Muscle layer of colon (tissue), 2 donors: ENCODE measurements around the gene EXT2.

Source experiments
- H3K27ac ChIP-seq: one replicate; pipeline ENCODE4 v1.7.0; 2013; ENCODE audit warnings: low read depth, mild to moderate bottlenecking, low read length, moderate library complexity
- H3K27me3 ChIP-seq, 2 donors: one replicate each; pipeline ENCODE4 v1.7.0; 2013; ENCODE audit warnings: low read length in 2 of 2, mild to moderate bottlenecking in 2 of 2; ENCODE audit not compliant: insufficient read depth in 2 of 2, control insufficient read depth in 1 of 2
- H3K36me3 ChIP-seq: one replicate; pipeline ENCODE4 v1.7.0; 2013; ENCODE audit warnings: mild to moderate bottlenecking, low read length; ENCODE audit not compliant: insufficient read depth
- H3K4me1 ChIP-seq: one replicate; pipeline ENCODE4 v1.7.0; 2013; ENCODE audit warnings: mild to moderate bottlenecking, low read length; ENCODE audit not compliant: insufficient read depth
- H3K4me3 ChIP-seq, 2 donors: one replicate each; pipeline ENCODE4 v1.7.0; 2013; ENCODE audit warnings: low read length in 2 of 2, low read depth in 1 of 2, mild to moderate bottlenecking in 1 of 2, moderate library complexity in 1 of 2
- H3K9ac ChIP-seq: one replicate; pipeline ENCODE4 v1.7.0; 2013; ENCODE audit warnings: low read length
- H3K9me3 ChIP-seq: one replicate; pipeline ENCODE4 v1.7.0; 2013; ENCODE audit warnings: mild to moderate bottlenecking, low read length
- donor health status: abdominal sarcoma.
- donor health status: Adenocarcinoma of cecum.

The EXT2 gene

GRCh38 chr11:44095506-44096359 is at the start of gene EXT2:
Gene EXT2, plus strand, starts transcription at chr11:44095678. Its CDS starts 12,035 bp downstream, at chr11:44107713.
- peaks cover 18% of the 10 kb centered on the region for H3K4me1 ChIP-seq
- H3K9me3 ChIP-seq: no peaks in the 10 kb centered on the region
- peak within 1 kb of the TSS; percentile 59 for H3K9ac ChIP-seq
- no peaks in the 10 kb centered on the region for H3K27me3 ChIP-seq
- peak within 1 kb of the TSS; percentile 72 to 89 for H3K4me3 ChIP-seq
- peak within 1 kb of the TSS; percentile 82 for H3K27ac ChIP-seq
- no peaks in the 10 kb centered on the region for H3K36me3 ChIP-seq

DNA sequence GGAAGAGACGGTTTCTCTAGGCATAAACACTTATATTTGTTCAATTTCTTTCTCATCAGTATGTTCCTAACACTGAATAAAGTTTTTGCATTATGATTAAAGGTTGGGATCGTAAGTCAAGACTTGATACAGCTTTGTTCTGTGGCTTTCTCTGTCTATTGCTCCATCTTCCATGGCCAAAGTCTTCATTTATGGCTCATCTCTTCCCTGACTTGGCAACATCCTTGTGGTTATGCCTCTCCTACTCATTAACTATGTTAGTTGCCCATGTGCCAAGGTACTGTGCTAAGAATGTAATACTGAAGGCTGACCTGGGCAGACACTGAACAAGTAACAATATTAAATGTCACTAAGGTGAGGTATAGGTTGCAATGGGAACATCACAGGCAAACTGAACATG is 49.3 kb upstream of the EXT2 start:
- Histone ChIP-seq H3K4me3 (no peak overlapping the region), H3K36me3 (no peaks in the 10 kb centered on the region)

GRCh38 chr11:44047298-44047697 is 48.2 kb upstream of the EXT2 start:
- no peak overlapping the region for H3K4me3 ChIP-seq
- no peak overlapping the region for H3K9ac ChIP-seq
- no peak overlapping the region for H3K27ac ChIP-seq
- no peaks in the 10 kb centered on the region for H3K27me3 ChIP-seq
- H3K9me3 ChIP-seq: no peaks in the 10 kb centered on the region
- H3K4me1 ChIP-seq: no peaks in the 10 kb centered on the region
- H3K36me3 ChIP-seq: no peaks in the 10 kb centered on the region

More for the DNA sequence above, 49.3 kb upstream of the EXT2 start:
- Histone ChIP-seq H3K27me3 (no peaks in the 10 kb centered on the region), H3K9ac (no peak overlapping the region), H3K4me1 (no peaks in the 10 kb centered on the region), H3K27ac (no peak overlapping the region), H3K9me3 (no peaks in the 10 kb centered on the region)

- Histone ChIP-seq H3K27me3 (no peaks in the 10 kb centered on the region), H3K36me3 (no peaks in the 10 kb centered on the region), H3K27ac (no peak within 1 kb of the TSS), H3K9ac (no peak within 1 kb of the TSS), H3K9me3 (no peaks in the 10 kb centered on the region), H3K4me1 (no peaks in the 10 kb centered on the region), H3K4me3 (no peak within 1 kb of the TSS)
These were observed 47.5 kb upstream of the EXT2 start, which contains the start of gene ACCSL for GRCh38 chr11:44047931-44048431. Gene ACCSL, plus strand, starts transcription at chr11:44047981. Its CDS starts 56 bp downstream, at chr11:44048037.

DNA sequence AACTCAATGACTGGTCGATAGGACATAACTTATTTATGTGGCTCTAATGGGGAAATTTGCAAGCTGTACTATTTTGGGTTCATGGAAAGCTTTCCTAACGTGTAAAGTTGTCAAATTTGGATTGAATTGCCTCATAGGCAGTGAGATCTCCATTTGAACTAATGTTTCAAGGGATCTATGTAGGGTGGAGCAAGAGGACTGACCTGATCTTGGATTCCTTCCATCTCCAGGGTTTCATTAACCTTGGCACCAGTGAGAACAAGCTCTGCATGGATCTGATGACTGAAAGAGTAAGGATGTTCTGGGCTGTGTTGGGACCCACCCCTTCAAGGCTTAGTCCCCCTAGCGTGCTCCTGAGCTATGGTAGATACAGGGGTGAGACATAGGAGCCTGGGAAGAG is 45.6 kb upstream of the EXT2 start:
- Histone ChIP-seq H3K27me3 (no peaks in the 10 kb centered on the region), H3K4me1 (no peaks in the 10 kb centered on the region), H3K9me3 (no peaks in the 10 kb centered on the region), H3K27ac (no peak overlapping the region), H3K36me3 (no peaks in the 10 kb centered on the region), H3K9ac (no peak overlapping the region), H3K4me3 (no peak overlapping the region)

- no peaks in the 10 kb centered on the region for H3K36me3 ChIP-seq
- no peaks in the 10 kb centered on the region for H3K9me3 ChIP-seq
- no peaks in the 10 kb centered on the region for H3K4me1 ChIP-seq
- no peaks in the 10 kb centered on the region for H3K27me3 ChIP-seq
- no peak overlapping the region for H3K27ac ChIP-seq
- H3K9ac ChIP-seq: no peak overlapping the region
- no peak overlapping the region for H3K4me3 ChIP-seq
These were observed 44.3 kb upstream of the EXT2 start for GRCh38 chr11:44051171-44051570.

DNA sequence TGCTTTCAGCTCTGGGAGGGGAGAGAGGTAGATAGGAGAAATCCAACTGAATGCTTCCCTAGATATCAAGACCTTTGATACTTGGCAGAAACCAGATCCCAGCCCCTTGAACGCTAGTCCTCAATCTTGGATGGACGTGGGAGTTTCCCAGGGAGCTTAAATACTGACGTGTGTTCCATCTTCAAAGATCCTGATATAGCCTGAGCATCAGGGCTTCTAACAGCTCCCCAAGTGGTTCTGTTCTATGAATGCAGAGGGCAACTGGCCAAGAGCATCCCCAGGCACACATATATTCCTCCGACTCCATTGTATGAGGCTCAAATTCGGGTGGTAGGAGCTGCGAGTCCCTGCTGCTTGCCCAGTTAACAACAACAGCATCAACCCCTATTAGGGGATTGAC is 38.1 kb upstream of the EXT2 start:
- H3K9ac ChIP-seq: no peak overlapping the region
- H3K4me1 ChIP-seq: no peaks in the 10 kb centered on the region
- no peak overlapping the region for H3K27ac ChIP-seq
- no peaks in the 10 kb centered on the region for H3K36me3 ChIP-seq
- H3K9me3 ChIP-seq: no peaks in the 10 kb centered on the region
- H3K27me3 ChIP-seq: no peaks in the 10 kb centered on the region
- no peak overlapping the region for H3K4me3 ChIP-seq

DNA sequence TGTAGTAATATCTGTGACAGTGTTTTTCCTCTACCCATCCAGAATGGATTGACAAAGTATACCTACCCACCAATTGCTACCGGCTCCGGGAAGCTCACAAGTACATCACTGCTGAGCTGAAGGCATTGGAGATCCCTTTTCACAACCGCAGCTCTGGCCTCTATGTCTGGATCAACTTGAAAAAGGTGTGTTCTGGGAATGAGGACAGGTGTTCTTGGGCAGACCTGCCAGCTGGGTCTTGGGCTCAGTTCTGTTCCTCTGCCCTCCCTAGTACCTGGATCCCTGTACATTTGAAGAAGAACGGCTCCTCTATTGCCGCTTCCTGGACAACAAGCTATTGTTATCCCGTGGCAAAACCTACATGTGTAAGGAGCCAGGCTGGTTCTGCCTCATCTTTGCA is 37.2 kb upstream of the EXT2 start:
- Histone ChIP-seq H3K9ac (no peak overlapping the region), H3K4me3 (no peak overlapping the region), H3K9me3 (no peaks in the 10 kb centered on the region), H3K27ac (no peak overlapping the region), H3K27me3 (no peaks in the 10 kb centered on the region), H3K36me3 (no peaks in the 10 kb centered on the region), H3K4me1 (no peaks in the 10 kb centered on the region)

DNA sequence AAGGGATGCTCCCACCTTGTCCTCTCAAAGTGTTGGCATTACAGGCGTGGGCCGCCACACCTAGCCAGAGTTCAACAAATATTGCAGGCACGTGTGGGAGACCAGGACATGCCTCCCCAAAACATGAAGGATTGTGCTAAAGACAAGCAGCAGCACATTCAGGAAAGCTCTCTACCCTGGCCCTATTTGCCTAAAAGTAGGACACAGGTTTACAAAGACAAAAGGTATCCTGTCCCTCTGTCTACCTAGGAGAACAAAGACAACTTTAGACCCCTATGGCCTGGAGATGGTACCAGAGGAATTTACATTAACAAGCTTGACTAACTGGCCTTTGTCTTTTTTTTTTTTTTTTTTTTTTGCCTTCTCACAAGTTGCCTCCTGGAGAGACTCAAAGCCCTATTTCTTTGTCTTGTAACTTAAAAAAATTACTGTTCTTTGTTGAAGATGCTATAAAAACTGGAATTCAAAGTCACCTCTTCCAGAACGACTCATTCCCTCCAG is 30.3 kb upstream of the EXT2 start:
- Histone ChIP-seq H3K9me3 (no peaks in the 10 kb centered on the region), H3K27me3 (no peaks in the 10 kb centered on the region), H3K4me1 (peaks cover 11% of the 10 kb centered on the region), H3K9ac (peak overlapping the region; percentile 49), H3K4me3 (peak overlapping the region in 1 of 2 donors; percentile 89), H3K27ac (peak overlapping the region; percentile 94), H3K36me3 (peaks cover 6% of the 10 kb centered on the region)

- H3K4me3 ChIP-seq: peak within 1 kb of the TSS; percentile 70 to 89
- H3K36me3 ChIP-seq: peaks cover 10% of the 10 kb centered on the region
- H3K27ac ChIP-seq: peak within 1 kb of the TSS; percentile 94
- peak within 1 kb of the TSS; percentile 80 for H3K9ac ChIP-seq
- H3K4me1 ChIP-seq: peaks cover 11% of the 10 kb centered on the region
- no peaks in the 10 kb centered on the region for H3K27me3 ChIP-seq
- no peaks in the 10 kb centered on the region for H3K9me3 ChIP-seq
These were observed 29.4 kb upstream of the EXT2 start, which contains the start of gene ACCS for GRCh38 chr11:44065841-44066731. Gene ACCS, plus strand, starts transcription at chr11:44066270. Its CDS starts 1,358 bp downstream, at chr11:44067628.

DNA sequence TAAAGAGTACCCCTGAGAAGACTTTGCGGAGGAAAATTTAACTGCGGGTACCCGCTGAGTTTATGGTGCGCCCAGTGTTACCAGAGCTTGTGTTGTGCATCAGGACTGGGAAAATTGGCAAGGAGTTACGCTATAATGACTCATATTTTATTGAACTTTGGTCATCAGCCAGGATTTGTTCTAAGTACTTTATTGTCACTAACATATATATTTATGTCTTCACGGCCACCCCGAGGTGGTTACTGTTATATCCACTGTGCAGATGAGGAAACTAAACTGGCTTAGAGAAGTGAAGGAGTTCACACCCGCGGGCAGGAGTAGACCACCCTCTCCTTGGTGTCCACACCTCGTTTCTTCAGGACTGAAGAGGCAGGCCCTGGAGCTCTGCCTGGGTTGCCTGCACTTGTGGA is 28.7 kb upstream of the EXT2 start:
- H3K27ac ChIP-seq: peak overlapping the region; percentile 94
- no peaks in the 10 kb centered on the region for H3K27me3 ChIP-seq
- H3K36me3 ChIP-seq: peaks cover 16% of the 10 kb centered on the region
- H3K9me3 ChIP-seq: no peaks in the 10 kb centered on the region
- H3K9ac ChIP-seq: peak overlapping the region; percentile 80
- peaks cover 11% of the 10 kb centered on the region for H3K4me1 ChIP-seq
- H3K4me3 ChIP-seq: peak overlapping the region; percentile 70 to 89
